Fibroblast of mammary gland (primary cell): Measurements from ENCODE around the gene KIZ.

Experiments
- DNase-seq: peaks from one replicate; pipeline ENCODE4 v3.0.0-alpha.2; 2010; ENCODE audit warnings: low read depth
- H3K4me3 ChIP-seq: 2 replicates; pipeline ENCODE4 v1.5.1; 2011; ENCODE audit warnings: low read depth, mild to moderate bottlenecking, low read length, moderate library complexity; ENCODE audit not compliant: control insufficient read depth
- TF ChIP-seq, protein P1 (sequence below): conservative IDR thresholded peaks from 2 replicates; pipeline ENCODE4 v1.5.1; 2011; ENCODE audit warnings: low read depth, low read length, inconsistent platforms; ENCODE audit not compliant: control insufficient read depth, insufficient read depth

The KIZ gene

DNA sequence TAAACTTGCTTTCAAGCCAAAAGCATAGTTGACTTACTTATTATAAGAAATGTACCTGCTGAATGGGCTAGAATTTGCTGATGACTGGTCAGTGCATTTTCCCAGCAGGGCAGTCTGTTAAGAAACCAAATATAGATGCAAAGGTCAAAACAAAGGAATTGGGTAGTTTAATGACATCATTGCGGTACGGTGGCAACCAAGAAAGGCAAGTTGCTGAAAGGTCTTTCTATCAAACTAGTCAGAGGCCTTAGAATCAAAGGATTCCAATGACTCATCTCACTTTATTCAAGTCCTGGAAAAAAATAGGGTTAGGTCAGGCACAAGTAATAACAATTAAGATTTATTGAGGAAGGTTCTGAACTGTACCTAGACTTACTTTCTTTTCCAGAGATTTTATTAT is 76.4 kb downstream of the KIZ start:
- H3K4me3 ChIP-seq = no peak overlapping the region
- DNase-seq = peak; percentile 80
- TF ChIP-seq, protein P1, sequence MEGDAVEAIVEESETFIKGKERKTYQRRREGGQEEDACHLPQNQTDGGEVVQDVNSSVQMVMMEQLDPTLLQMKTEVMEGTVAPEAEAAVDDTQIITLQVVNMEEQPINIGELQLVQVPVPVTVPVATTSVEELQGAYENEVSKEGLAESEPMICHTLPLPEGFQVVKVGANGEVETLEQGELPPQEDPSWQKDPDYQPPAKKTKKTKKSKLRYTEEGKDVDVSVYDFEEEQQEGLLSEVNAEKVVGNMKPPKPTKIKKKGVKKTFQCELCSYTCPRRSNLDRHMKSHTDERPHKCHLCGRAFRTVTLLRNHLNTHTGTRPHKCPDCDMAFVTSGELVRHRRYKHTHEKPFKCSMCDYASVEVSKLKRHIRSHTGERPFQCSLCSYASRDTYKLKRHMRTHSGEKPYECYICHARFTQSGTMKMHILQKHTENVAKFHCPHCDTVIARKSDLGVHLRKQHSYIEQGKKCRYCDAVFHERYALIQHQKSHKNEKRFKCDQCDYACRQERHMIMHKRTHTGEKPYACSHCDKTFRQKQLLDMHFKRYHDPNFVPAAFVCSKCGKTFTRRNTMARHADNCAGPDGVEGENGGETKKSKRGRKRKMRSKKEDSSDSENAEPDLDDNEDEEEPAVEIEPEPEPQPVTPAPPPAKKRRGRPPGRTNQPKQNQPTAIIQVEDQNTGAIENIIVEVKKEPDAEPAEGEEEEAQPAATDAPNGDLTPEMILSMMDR = no peak

DNA sequence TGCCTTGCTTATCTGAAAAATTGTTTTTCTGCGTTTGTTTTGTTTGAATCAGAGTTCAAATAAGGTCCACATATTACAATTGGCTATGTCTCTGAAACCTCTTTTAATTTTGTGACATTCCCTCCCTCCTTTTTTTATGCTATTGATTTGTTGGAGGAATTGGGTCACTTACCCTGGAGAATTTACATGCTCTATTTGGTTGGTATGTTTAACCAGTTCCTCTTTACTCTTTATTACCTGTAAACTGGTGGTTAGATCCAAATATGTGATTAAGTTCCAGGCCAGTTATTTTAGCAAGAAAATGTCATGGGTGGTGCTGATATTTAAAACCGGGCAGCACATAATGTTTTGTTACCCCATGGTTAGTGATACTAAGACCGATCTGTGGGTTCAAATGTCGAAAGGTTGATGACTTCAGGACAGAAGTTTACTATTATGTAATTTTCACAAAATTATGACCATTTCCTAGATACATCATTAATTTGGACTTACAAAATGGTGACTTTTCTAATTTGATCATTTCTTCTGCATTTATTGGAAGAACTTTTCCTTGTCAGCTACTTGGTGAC is 77.3 kb downstream of the KIZ start:
- DNase-seq = no peak
- H3K4me3 ChIP-seq = no peak overlapping the region
- TF ChIP-seq, protein P1 = no peak

DNA sequence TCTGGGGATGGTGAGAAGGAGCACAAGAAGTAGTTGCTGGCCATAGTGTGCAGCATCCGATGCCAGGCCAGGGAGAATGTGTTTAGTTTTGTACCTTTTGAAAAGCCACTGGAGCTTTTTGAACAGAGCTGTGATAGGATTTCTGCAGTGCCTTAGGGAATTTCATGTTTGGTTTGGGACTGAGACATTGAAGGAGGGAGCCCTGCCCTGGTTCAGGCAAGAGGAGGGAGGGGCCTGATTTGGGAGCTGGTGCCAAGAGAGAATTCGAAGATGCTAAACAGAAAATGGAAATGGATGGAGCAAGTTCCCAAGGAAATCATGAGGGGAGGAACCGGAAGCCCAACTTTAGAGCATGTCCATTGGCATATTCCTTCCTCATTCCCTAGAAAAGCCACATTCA is 80.7 kb downstream of the KIZ start:
- H3K4me3 ChIP-seq = no peak overlapping the region
- no peak for DNase-seq
- TF ChIP-seq, protein P1 = no peak

DNA sequence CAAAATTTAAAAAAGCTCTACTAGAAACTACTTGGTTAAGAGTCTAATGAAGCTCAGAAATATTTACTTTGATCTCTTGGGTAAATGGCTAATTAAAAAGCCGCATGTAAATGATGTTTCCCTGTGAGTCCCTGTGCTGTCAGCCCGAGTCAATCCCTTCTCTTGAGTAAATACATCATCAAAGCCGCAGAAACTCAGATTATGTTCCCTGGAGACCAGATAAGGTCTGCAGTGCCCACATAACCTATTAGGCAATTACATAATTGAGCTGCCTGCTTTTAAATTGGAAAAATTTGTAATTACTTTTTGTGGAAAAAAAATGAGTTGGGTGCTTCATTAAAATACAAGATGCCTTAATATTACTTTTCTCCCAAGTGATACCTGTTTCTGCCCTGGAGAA is 83.1 kb downstream of the KIZ start:
- no peak overlapping the region for H3K4me3 ChIP-seq
- no peak for DNase-seq
- TF ChIP-seq, protein P1 = no peak

DNA sequence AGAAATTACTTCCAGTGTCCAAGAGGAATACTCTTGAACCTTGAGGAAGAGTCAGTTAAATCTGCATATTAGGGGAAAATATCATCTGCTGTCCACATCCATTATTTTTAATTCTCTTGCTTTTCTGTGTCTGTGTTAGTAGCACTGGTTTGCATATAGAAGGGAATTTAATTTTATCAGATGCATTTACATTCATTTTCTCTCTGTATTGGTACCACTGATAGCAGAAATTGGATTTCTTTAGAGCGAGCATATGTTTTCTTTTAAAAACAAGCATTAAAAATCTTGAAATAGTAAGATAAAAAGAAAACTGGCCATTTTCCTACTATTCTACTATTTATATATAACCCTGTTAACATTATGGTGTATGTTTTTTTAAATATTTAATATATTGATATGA is 83.8 kb downstream of the KIZ start:
- TF ChIP-seq, protein P1 = no peak
- DNase-seq = no peak

DNA sequence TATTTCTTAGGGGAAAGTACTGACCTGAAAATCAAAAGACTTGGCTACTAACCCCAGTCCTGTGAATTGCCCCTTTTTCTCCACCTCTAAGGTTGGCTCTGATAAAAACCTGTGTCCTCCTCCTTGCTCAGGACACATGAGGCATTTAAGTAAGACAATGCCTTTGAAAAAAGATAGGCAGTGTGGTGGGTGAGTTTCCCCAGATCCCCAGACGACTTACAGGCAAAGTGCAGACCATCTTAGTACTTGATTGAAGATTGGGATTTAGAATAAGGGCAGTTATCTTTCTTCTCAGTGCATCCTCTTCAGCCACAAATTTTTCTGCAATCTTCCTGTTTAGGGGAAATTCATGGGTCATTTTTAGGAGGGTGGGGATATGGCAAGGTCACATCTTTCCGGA is 87.8 kb downstream of the KIZ start:
- H3K4me3 ChIP-seq = no peak overlapping the region
- no peak for DNase-seq
- TF ChIP-seq, protein P1 = no peak

More for the DNA sequence above, 83.8 kb downstream of the KIZ start:
- no peak overlapping the region for H3K4me3 ChIP-seq

DNA sequence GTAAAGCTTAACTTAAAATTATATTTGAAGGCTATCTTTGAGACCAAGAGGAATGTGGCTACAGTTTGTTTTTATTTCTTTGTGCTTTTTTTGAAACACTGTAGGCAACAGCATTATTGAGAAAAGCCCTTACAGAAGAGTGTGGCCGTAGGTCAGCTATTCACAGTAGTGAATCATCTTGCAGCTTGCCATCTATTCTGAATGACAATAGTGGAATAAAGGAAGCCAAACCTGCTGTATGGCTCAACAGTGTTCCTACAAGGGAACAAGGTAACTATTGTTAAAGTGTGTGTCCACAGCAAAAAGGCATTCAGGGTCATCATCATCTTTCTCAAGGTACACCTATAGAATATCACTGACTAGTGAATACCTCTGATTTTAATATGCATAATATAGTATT is 88.5 kb downstream of the KIZ start:
- no peak for DNase-seq
- no peak overlapping the region for H3K4me3 ChIP-seq
- TF ChIP-seq, protein P1 = no peak
